Upper lobe of left lung (tissue), 4 donors: Measurements from ENCODE around the gene PRKAR1B.

Experiments used
- POLR2A ChIP-seq, 4 donors: fragments of 450-650 bp; IDR thresholded peaks; one replicate each; pipeline ENCODE4 v1.5.1; 2016 to 2017; ENCODE audit warnings: antibody characterized with exemption in 4 of 4, mild to moderate bottlenecking in 2 of 4
- POLR2AphosphoS5 ChIP-seq, 2 donors: sonication (generic); formaldehyde crosslinking; IDR thresholded peaks; one replicate each; pipeline ENCODE4 v1.5.1; 2017; ENCODE audit warnings: antibody characterized with exemption in 2 of 2
- TF ChIP-seq, protein P1 (sequence below), 6 experiments: fragments of 450-650 bp in 4 of 6; fragments of 200-600 bp in 2 of 6; sonication (generic) in 2 of 6; IDR thresholded peaks; one replicate each; pipeline ENCODE4 v1.5.1; 2016 to 2019; ENCODE audit warnings: antibody characterized with exemption in 6 of 6

DNA sequence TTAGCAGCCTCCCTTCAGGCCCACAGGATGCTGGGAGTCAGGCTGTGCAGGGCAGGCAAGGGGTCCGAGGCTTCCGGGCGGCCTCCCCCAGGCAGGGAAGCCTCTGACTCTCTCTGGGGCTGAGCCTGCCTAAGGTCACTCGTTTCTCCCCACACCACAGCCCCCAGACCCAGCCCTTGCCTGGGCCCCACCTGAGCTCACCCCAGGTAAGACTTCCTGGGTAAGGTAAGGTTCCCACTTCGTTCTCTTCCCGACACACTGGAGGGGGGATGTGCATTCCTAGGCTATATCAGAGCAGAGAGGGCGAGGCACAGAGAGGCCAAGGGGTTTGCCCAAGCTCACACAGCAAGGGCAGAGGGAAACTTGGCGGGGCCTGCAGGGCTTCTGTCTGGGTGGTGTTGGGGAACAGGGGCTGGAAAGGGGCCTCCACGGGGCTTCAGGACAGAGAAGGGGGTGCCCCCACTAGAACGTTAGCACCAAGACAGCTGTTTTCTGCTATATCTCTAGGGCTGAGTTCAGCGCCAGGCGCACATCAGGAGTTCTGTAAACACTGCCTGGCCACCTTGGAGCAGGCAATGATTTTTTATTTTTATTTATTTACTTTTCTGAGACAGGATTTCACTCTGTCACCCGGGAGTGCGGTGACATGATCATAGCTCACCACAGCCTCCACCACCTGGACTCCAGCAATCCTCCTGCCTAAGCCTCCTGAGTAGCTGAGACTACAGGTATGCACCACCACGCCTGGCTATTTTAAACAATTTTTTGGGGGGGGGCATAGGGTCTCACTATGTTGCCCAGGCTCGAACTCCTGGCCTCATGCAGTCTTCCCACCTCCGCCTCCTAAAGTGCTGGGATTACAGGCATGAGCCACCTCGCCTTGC lies 182.5 kb downstream of the PRKAR1B start:
- no peak for TF ChIP-seq POLR2AphosphoS5 (IDR thresholded peaks at IDR 0.05)
- no peak for TF ChIP-seq POLR2A (IDR thresholded peaks at IDR 0.05)
- TF ChIP-seq, protein P1, sequence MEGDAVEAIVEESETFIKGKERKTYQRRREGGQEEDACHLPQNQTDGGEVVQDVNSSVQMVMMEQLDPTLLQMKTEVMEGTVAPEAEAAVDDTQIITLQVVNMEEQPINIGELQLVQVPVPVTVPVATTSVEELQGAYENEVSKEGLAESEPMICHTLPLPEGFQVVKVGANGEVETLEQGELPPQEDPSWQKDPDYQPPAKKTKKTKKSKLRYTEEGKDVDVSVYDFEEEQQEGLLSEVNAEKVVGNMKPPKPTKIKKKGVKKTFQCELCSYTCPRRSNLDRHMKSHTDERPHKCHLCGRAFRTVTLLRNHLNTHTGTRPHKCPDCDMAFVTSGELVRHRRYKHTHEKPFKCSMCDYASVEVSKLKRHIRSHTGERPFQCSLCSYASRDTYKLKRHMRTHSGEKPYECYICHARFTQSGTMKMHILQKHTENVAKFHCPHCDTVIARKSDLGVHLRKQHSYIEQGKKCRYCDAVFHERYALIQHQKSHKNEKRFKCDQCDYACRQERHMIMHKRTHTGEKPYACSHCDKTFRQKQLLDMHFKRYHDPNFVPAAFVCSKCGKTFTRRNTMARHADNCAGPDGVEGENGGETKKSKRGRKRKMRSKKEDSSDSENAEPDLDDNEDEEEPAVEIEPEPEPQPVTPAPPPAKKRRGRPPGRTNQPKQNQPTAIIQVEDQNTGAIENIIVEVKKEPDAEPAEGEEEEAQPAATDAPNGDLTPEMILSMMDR (IDR thresholded peaks at IDR 0.05): no peak
